ENCODE data around the gene DCAF17. TPM values are rescaled to one million over a fixed set of nuclear protein-coding genes. Genes with fewer than 3 reads are reported as not detected.

DCAF17 gene, protein sequence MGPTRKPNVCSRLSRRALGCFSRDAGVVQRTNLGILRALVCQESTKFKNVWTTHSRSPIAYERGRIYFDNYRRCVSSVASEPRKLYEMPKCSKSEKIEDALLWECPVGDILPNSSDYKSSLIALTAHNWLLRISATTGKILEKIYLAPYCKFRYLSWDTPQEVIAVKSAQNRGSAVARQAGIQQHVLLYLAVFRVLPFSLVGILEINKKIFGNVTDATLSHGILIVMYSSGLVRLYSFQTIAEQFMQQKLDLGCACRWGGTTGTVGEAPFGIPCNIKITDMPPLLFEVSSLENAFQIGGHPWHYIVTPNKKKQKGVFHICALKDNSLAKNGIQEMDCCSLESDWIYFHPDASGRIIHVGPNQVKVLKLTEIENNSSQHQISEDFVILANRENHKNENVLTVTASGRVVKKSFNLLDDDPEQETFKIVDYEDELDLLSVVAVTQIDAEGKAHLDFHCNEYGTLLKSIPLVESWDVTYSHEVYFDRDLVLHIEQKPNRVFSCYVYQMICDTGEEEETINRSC
- 14.4 and 17.6 TPM in 2 replicates for total RNA-seq (2014; rRNA removed; shearing (Covaris generic))
- 9.9 and 10.6 TPM in 2 replicates for polyA plus RNA-seq (2016; fragmentation: Nextera tagmentation; extraction: Ambion mirVana)

DNA sequence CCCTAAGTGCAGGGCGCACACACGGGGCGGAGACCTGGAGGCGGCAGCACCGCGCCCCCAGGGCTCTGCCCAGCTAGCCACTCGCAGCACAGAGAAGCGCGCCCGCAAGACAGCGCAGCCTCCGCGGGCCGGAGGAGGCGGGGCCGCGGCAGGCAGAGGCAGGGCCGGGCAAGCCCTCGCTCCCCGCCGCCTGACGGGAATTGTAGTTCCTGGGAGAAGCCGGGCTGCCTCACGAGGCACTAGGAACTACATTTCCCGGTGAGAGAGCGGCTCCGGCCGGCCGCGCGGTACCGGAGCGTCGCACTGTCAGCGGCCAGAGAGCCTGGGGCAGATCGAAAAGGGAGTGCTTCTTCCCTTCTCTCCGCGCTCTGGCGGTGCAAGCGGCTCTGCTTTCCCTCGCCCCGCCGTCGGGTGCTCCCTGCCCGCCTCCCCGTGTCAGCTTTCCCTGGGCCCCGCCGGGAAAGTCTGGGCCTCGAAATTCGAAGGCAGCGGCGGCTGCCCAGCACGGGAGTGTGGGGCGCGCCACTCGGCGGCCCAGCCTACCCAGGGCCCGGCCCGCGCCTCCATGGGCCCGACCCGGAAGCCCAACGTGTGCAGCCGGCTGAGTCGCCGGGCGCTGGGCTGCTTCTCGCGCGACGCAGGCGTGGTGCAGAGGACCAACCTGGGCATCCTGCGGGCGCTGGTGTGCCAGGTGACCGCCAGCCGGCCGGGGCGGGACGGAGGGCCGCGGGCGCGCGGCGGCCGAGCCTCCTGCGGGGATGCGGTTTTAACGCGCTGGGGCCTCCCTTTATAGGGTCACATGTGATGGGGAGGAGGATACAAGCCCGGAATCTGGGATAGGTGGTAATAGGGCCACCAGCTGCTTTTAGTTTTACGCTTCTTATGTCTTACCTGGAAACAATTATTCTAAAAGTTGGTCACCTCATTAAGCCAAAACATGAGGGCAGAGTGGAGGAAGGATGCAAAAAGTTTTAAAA lies at the start of gene DCAF17:
Gene DCAF17 (plus strand): TSS at position 214 of the 977 bp plus-strand sequence. CDS start 352 bp downstream, at position 566.
- 2% methylated on average over 68 to 85 of the region's 92 CpGs for WGBS, 2 experiments (ENCODE audit: low coverage in 1 of 2, low lambda C conversion rate in 2 of 2, missing lambda C conversion rate in 2 of 2)
- peak within 1 kb of the TSS; percentile 99 for H3K4me2 ChIP-seq (ENCODE audit: unreplicated experiment)
- no peaks in the 10 kb centered on the region for H3K9me2 ChIP-seq (ENCODE audit: insufficient read depth)
- peak within 1 kb of the TSS; percentile 94 for H3K4me3 ChIP-seq
- H3K9ac ChIP-seq, result peak within 1 kb of the TSS; percentile 87
- H3K27ac ChIP-seq, result peak within 1 kb of the TSS; percentile 82
- no peaks in the 10 kb centered on the region for H3K9me3 ChIP-seq (ENCODE audit: low read depth)
- no peaks in the 10 kb centered on the region for H4K20me1 ChIP-seq (ENCODE audit: insufficient read depth)
- H3K4me1 ChIP-seq (ENCODE audit: insufficient read depth), result peaks cover 12% of the 10 kb centered on the region
- TF ChIP-seq EZH2 (IDR thresholded peaks at IDR 0.05; ENCODE audit: insufficient read depth, poor library complexity, severe bottlenecking) (no peak), EZH2phosphoT487 (IDR thresholded peaks at IDR 0.05; ENCODE audit: insufficient read depth, low read depth) (no peak)
- H3F3A ChIP-seq (ENCODE audit: insufficient read depth), result peaks cover 32% of the 10 kb centered on the region
- peaks cover 63% of the 10 kb centered on the region for H3K79me2 ChIP-seq (ENCODE audit: insufficient read depth)
- in situ Hi-C loops (cut with MboI), result no loop called here
- DNase-seq, result peak; percentile 98
- H3K36me3 ChIP-seq (ENCODE audit: low read depth), result peaks cover 33% of the 10 kb centered on the region
- peak within 1 kb of the TSS; percentile 91 for H2AFZ ChIP-seq
- H3K27me3 ChIP-seq (replicated peaks; ENCODE audit: insufficient read depth), result no peaks in the 10 kb centered on the region

GRCh38 chr2:171386627-171387026 lies 47.4 kb upstream of the DCAF17 start:
- no peaks in the 10 kb centered on the region for H3K27me3 ChIP-seq (replicated peaks; ENCODE audit: insufficient read depth)
- WGBS, 2 experiments (ENCODE audit: low coverage in 1 of 2, low lambda C conversion rate in 2 of 2, missing lambda C conversion rate in 2 of 2), result 92 to 96% methylated on average over 8 to 10 of the region's 10 CpGs
- no peak overlapping the region for H3K4me2 ChIP-seq (ENCODE audit: unreplicated experiment)
- no peak overlapping the region for H3K4me3 ChIP-seq
- DNase-seq, result no peak
- no peaks in the 10 kb centered on the region for H4K20me1 ChIP-seq (ENCODE audit: insufficient read depth)
- no peaks in the 10 kb centered on the region for H3K36me3 ChIP-seq (ENCODE audit: low read depth)
- no peak overlapping the region for H3K27ac ChIP-seq
- no peak for TF ChIP-seq EZH2phosphoT487 (IDR thresholded peaks at IDR 0.05; ENCODE audit: insufficient read depth, low read depth)
- no peak for TF ChIP-seq EZH2 (IDR thresholded peaks at IDR 0.05; ENCODE audit: insufficient read depth, poor library complexity, severe bottlenecking)
- no peaks in the 10 kb centered on the region for H3K9me3 ChIP-seq (ENCODE audit: low read depth)
- H3K79me2 ChIP-seq (ENCODE audit: insufficient read depth), result peaks cover 8% of the 10 kb centered on the region; the same call in 1 of the 2 replicates
- H3K9me2 ChIP-seq (ENCODE audit: insufficient read depth), result no peaks in the 10 kb centered on the region
- no peak overlapping the region for H2AFZ ChIP-seq
- H3F3A ChIP-seq (ENCODE audit: insufficient read depth), result peaks cover 13% of the 10 kb centered on the region
- H3K4me1 ChIP-seq (ENCODE audit: insufficient read depth), result peaks cover 16% of the 10 kb centered on the region
- in situ Hi-C loops (cut with MboI), result no loop called here
- H3K9ac ChIP-seq, result no peak overlapping the region

- Histone ChIP-seq H3K79me2 (ENCODE audit: insufficient read depth) (peaks cover 7% of the 10 kb centered on the region; the same call in 1 of the 2 replicates), H3K9me3 (ENCODE audit: low read depth) (no peaks in the 10 kb centered on the region)
- in situ Hi-C loops (cut with MboI), result no loop called here
These were observed 47.0 kb upstream of the DCAF17 start for GRCh38 chr2:171387052-171387451.

GRCh38 chr2:171389325-171389724 lies 44.7 kb upstream of the DCAF17 start:
- Histone ChIP-seq H3K27ac (no peak overlapping the region), H3K9me3 (ENCODE audit: low read depth) (no peaks in the 10 kb centered on the region), H3K9me2 (ENCODE audit: insufficient read depth) (no peaks in the 10 kb centered on the region), H3F3A (ENCODE audit: insufficient read depth) (peaks cover 13% of the 10 kb centered on the region), H3K4me3 (no peak overlapping the region), H3K27me3 (replicated peaks; ENCODE audit: insufficient read depth) (no peaks in the 10 kb centered on the region), H2AFZ (no peak overlapping the region), H3K4me2 (ENCODE audit: unreplicated experiment) (no peak overlapping the region), H3K9ac (no peak overlapping the region), H3K79me2 (ENCODE audit: insufficient read depth) (no peaks in the 10 kb centered on the region), H4K20me1 (ENCODE audit: insufficient read depth) (no peaks in the 10 kb centered on the region), H3K36me3 (ENCODE audit: low read depth) (no peaks in the 10 kb centered on the region), H3K4me1 (ENCODE audit: insufficient read depth) (peaks cover 18% of the 10 kb centered on the region)
- in situ Hi-C loops (cut with MboI), result no loop called here
- TF ChIP-seq EZH2 (IDR thresholded peaks at IDR 0.05; ENCODE audit: insufficient read depth, poor library complexity, severe bottlenecking) (no peak), EZH2phosphoT487 (IDR thresholded peaks at IDR 0.05; ENCODE audit: insufficient read depth, low read depth) (no peak)
- WGBS, 2 experiments (ENCODE audit: low coverage in 1 of 2, low lambda C conversion rate in 2 of 2, missing lambda C conversion rate in 2 of 2), result 94 to 100% methylated on average over 1 of the region's 1 CpG
- no peak for DNase-seq

More at GRCh38 chr2:171387052-171387451, 47.0 kb upstream of the DCAF17 start:
- H2AFZ ChIP-seq, result no peak overlapping the region
- H3K9me2 ChIP-seq (ENCODE audit: insufficient read depth), result no peaks in the 10 kb centered on the region
- H3K36me3 ChIP-seq (ENCODE audit: low read depth), result no peaks in the 10 kb centered on the region
- peaks cover 18% of the 10 kb centered on the region for H3K4me1 ChIP-seq (ENCODE audit: insufficient read depth)
- 89 to 93% methylated on average over 7 of the region's 7 CpGs for WGBS, 2 experiments (ENCODE audit: low coverage in 1 of 2, low lambda C conversion rate in 2 of 2, missing lambda C conversion rate in 2 of 2)
- no peak overlapping the region for H3K4me2 ChIP-seq (ENCODE audit: unreplicated experiment)
- no peaks in the 10 kb centered on the region for H3K27me3 ChIP-seq (replicated peaks; ENCODE audit: insufficient read depth)
- H3K4me3 ChIP-seq, result no peak overlapping the region
- DNase-seq, result no peak
- H3K27ac ChIP-seq, result no peak overlapping the region
- no peak for TF ChIP-seq EZH2phosphoT487 (IDR thresholded peaks at IDR 0.05; ENCODE audit: insufficient read depth, low read depth)
- TF ChIP-seq EZH2 (IDR thresholded peaks at IDR 0.05; ENCODE audit: insufficient read depth, poor library complexity, severe bottlenecking), result no peak
- H4K20me1 ChIP-seq (ENCODE audit: insufficient read depth), result no peaks in the 10 kb centered on the region
- H3K9ac ChIP-seq, result no peak overlapping the region
- H3F3A ChIP-seq (ENCODE audit: insufficient read depth), result peaks cover 13% of the 10 kb centered on the region

Data from GM23248 (cell line).